Fibroblast of mammary gland (primary cell): ENCODE data around the gene OBSL1.
A peak's percentile ranks its signal among the peaks of the same experiment; 100 is the strongest.

ENCODE experiments used
- DNase-seq: peaks from one replicate; pipeline ENCODE4 v3.0.0-alpha.2; 2010; ENCODE audit warnings: low read depth
- H3K4me3 ChIP-seq: 2 replicates; pipeline ENCODE4 v1.5.1; 2011; ENCODE audit warnings: low read depth, mild to moderate bottlenecking, low read length, moderate library complexity; ENCODE audit not compliant: control insufficient read depth
- TF ChIP-seq, protein P1 (sequence below): conservative IDR thresholded peaks from 2 replicates; pipeline ENCODE4 v1.5.1; 2011; ENCODE audit warnings: low read depth, low read length, inconsistent platforms; ENCODE audit not compliant: control insufficient read depth, insufficient read depth

OBSL1 gene

DNA sequence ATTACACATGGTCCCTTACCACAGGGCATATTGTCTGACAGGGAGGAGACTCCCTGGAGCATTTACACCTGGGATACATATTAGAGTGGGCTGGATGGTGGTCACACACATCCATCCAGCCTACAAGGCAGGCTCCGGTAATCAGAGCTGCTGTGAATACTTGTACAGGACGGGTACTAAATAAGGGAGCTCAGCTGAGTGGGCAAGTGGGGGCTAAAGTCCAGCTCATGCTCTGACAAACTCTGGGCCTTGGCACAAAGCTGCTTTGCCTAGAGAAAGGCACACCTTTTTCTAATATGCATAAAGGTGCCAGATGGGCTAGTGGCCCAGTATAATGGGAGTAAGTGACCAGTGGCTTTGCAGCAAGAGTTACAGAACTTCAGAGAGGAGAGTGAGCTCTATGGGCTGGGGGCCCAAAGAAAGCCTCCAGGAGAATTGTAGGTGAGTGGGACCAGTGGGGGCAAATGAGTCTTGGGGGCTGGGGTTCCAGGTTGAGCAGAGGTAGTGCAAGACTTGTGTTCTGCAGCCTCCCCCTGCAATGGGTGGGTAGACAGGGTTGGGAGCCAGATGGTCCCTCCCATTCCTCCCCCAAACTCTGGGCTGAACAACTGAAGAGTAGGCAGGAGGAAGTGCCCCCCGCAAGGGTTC is 25.9 kb downstream of the OBSL1 start:
- TF ChIP-seq, protein P1, sequence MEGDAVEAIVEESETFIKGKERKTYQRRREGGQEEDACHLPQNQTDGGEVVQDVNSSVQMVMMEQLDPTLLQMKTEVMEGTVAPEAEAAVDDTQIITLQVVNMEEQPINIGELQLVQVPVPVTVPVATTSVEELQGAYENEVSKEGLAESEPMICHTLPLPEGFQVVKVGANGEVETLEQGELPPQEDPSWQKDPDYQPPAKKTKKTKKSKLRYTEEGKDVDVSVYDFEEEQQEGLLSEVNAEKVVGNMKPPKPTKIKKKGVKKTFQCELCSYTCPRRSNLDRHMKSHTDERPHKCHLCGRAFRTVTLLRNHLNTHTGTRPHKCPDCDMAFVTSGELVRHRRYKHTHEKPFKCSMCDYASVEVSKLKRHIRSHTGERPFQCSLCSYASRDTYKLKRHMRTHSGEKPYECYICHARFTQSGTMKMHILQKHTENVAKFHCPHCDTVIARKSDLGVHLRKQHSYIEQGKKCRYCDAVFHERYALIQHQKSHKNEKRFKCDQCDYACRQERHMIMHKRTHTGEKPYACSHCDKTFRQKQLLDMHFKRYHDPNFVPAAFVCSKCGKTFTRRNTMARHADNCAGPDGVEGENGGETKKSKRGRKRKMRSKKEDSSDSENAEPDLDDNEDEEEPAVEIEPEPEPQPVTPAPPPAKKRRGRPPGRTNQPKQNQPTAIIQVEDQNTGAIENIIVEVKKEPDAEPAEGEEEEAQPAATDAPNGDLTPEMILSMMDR = no peak
- no peak overlapping the region for H3K4me3 ChIP-seq
- DNase-seq = no peak

GRCh38 chr2:219544567-219544966 is 26.8 kb downstream of the OBSL1 start:
- no peak overlapping the region for H3K4me3 ChIP-seq
- DNase-seq = no peak
- TF ChIP-seq, protein P1 = no peak

- H3K4me3 ChIP-seq = peak within 1 kb of the TSS; percentile 55
- peak; percentile 96 for DNase-seq
- TF ChIP-seq, protein P1 = no peak
Observed at GRCh38 chr2:219543596-219544358, 27.6 kb downstream of the OBSL1 start, which contains the start of the genes CHPF and TMEM198. Gene CHPF (minus strand): TSS chr2:219543809. CDS start chr2:219543538, 271 bp downstream. Gene TMEM198 (plus strand): TSS chr2:219544028. CDS start chr2:219544728, 700 bp downstream.

DNA sequence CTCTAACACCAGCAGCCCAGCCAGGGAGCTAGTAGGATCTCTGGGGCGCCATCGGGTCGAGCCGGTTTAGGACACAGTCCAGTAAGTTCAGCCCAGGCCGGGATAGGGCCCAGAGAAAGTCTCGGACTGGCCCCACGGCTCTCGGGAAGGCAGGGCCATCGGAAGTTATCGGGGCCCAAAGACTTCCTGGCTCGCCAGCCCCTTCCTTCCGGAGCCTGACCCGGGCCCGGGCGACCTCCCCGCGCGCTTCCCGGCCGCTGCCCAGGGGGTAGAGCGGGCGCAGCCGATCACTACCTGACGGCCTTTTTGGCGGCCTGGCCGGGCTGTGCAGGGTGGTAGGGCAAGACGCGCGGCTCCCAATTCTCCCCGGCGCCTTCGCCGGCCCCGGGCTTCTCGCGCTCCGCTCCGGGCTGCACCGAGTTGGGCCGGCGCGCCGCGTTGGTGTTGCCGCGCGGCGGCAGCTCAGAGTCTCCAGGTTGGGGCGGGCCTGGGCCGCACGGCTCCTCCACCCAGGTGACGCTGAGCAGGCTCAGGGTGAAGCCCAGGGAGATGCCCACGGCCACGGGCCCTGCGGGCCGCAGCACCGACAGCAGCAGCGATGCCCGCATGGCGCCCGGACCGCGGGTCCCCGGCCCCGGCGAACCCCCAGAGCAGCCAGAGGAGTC is 28.3 kb downstream of the OBSL1 start:
- DNase-seq = peak; percentile 19
- TF ChIP-seq, protein P1 = no peak

DNA sequence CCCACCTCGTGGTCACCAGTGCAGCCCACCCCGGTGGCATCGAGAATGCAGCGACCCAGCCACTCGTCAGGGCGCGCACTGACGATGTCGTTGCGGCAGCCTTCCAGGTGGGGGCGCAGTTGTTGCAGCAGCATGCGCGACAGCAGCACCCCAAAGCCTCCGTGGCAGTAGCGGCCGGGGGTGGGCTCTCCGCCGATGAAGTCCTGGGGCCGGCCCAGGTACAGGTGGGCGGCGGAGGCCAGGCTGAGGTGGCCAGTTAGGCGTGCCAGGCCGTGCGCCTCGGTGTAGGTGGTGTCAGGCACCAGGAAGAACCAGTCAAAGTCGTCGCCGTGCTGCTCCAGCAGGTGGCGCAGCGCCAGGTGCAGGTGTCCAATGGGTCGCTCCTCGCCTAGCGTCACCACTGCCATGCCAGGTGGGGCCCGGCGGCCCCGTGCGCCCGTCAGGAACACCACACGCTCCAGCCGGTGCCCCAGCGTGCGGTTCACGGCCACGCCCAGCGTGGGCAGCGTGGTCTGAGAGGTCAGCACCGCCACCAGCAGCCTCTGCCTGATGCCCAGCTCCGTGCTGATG is 29.6 kb downstream of the OBSL1 start:
- TF ChIP-seq, protein P1 = peak; percentile 60
- DNase-seq = peak; percentile 60
- peak overlapping the region; percentile 9 for H3K4me3 ChIP-seq

More for the DNA sequence above, 28.3 kb downstream of the OBSL1 start:
- H3K4me3 ChIP-seq = peak overlapping the region; percentile 55

- TF ChIP-seq, protein P1 = no peak
- no peak for DNase-seq
- no peak overlapping the region for H3K4me3 ChIP-seq
Observed at GRCh38 chr2:219540784-219541504, 30.4 kb downstream of the OBSL1 start.
